NCI-H2171 (cell line): ENCODE results near the gene MXI1.

Experiments used
- DNase-seq: peaks from one replicate; lab custom pipeline; 2025; lab: John Stamatoyannopoulos, UW

The MXI1 gene

GRCh38 chr10:110207011-110207804 is at the start of gene MXI1:
Gene MXI1, plus strand, starts transcription at chr10:110207605. Its CDS starts 204 bp downstream, at chr10:110207809.
- DNase-seq = peak; percentile 18

- no peak for DNase-seq
Measured at GRCh38 chr10:110158051-110159005, 49.1 kb upstream of the MXI1 start.

- DNase-seq = no peak
Measured at GRCh38 chr10:110160081-110160480, 47.3 kb upstream of the MXI1 start.

- no peak for DNase-seq
Measured at GRCh38 chr10:110160522-110160921, 46.9 kb upstream of the MXI1 start.

GRCh38 chr10:110162741-110163145 is 44.7 kb upstream of the MXI1 start:
- no peak for DNase-seq

GRCh38 chr10:110163192-110163773 is 44.1 kb upstream of the MXI1 start:
- no peak for DNase-seq

GRCh38 chr10:110163841-110164240 is 43.6 kb upstream of the MXI1 start:
- no peak for DNase-seq

- no peak for DNase-seq
Measured at GRCh38 chr10:110165239-110165638, 42.2 kb upstream of the MXI1 start.

- no peak for DNase-seq
Measured at GRCh38 chr10:110167149-110167548, 40.3 kb upstream of the MXI1 start.

GRCh38 chr10:110168601-110169481 is 38.6 kb upstream of the MXI1 start:
- no peak for DNase-seq

GRCh38 chr10:110169586-110169985 is 37.8 kb upstream of the MXI1 start:
- no peak for DNase-seq

GRCh38 chr10:110170142-110170971 is 37.0 kb upstream of the MXI1 start:
- DNase-seq = no peak

GRCh38 chr10:110171032-110171431 is 36.4 kb upstream of the MXI1 start:
- no peak for DNase-seq

GRCh38 chr10:110172155-110172554 is 35.2 kb upstream of the MXI1 start:
- no peak for DNase-seq

- no peak for DNase-seq
Measured at GRCh38 chr10:110174201-110174600, 33.2 kb upstream of the MXI1 start.

- DNase-seq = no peak
Measured at GRCh38 chr10:110174816-110175215, 32.6 kb upstream of the MXI1 start.

- no peak for DNase-seq
Measured at GRCh38 chr10:110175406-110175805, 32.0 kb upstream of the MXI1 start.

GRCh38 chr10:110176141-110177030 is 31.0 kb upstream of the MXI1 start:
- DNase-seq = no peak

- no peak for DNase-seq
Measured at GRCh38 chr10:110179220-110179619, 28.2 kb upstream of the MXI1 start.

GRCh38 chr10:110181451-110181850 is 26.0 kb upstream of the MXI1 start:
- DNase-seq = no peak
